ENCODE measurements around the gene FZD8. TPM values are rescaled to one million over a fixed set of nuclear protein-coding genes. Genes with fewer than 3 reads are reported as not detected.

The FZD8 gene
- polyA plus RNA-seq, 1 donor (not counting 4 experiments of a cell fraction or from before 2014, with no cell fraction given): 1.5 TPM

GRCh38 chr10:35674843-35675242, 32.7 kb upstream of the FZD8 start:
- H3K9me3 ChIP-seq (ENCODE audit: control insufficient read depth, low read depth, low read length): no peaks in the 10 kb centered on the region
- no peaks in the 10 kb centered on the region for H3K27me3 ChIP-seq (ENCODE audit: control insufficient read depth, extremely low read depth, insufficient read depth, low read length)
- H3K36me3 ChIP-seq (ENCODE audit: control insufficient read depth in 2 of 2, extremely low read depth in 1 of 2, insufficient read depth in 2 of 2, low read length in 2 of 2): no peaks in the 10 kb centered on the region
- DNase-seq (ENCODE audit: low read depth, low spot score) (no peak), FAIRE-seq (no peak)
- dilution Hi-C loops (cut with MboI; ENCODE audit: extremely low pct_ligation_motif_present, low sequenced_read_pairs): no loop called here
- TF ChIP-seq EZH2 (IDR thresholded peaks at IDR 0.05; ENCODE audit: low read length) (no peak), CTCF (optimal IDR thresholded peaks at IDR 0.05 in 1 of 3, IDR thresholded peaks at IDR 0.05 in 1 of 3, conservative IDR thresholded peaks at IDR 0.05 in 1 of 3; ENCODE audit: extremely low read depth in 1 of 3, insufficient read depth in 2 of 3, low read length in 3 of 3) (no peak)
- H3K4me3 ChIP-seq (ENCODE audit: control insufficient read depth in 2 of 3, extremely low read depth in 1 of 3, insufficient read depth in 2 of 3, low read depth in 1 of 3, low read length in 3 of 3): no peak overlapping the region
- no peaks in the 10 kb centered on the region for H3K4me1 ChIP-seq (ENCODE audit: control insufficient read depth, extremely low read depth, insufficient read depth, low read length)
- H3K27ac ChIP-seq (ENCODE audit: control insufficient read depth, insufficient read depth, low read length): no peak overlapping the region
- no peaks in the 10 kb centered on the region for H3K79me2 ChIP-seq (ENCODE audit: control insufficient read depth, insufficient read depth, low read length)
- H3K9me1 ChIP-seq (ENCODE audit: control insufficient read depth, extremely low read depth, insufficient read depth, low read length): no peaks in the 10 kb centered on the region
- no peak overlapping the region for H3K4me2 ChIP-seq (ENCODE audit: control insufficient read depth, extremely low read depth, insufficient read depth, low read depth, low read length)
- no peaks in the 10 kb centered on the region for H4K20me1 ChIP-seq (ENCODE audit: control insufficient read depth, extremely low read depth, insufficient read depth, low read length)
- no peak overlapping the region for H3K9ac ChIP-seq (ENCODE audit: control insufficient read depth, extremely low read depth, insufficient read depth, low read length)
- no peak overlapping the region for H2AFZ ChIP-seq (ENCODE audit: control insufficient read depth, low read length)

- no peaks in the 10 kb centered on the region for H3K4me1 ChIP-seq (ENCODE audit: control insufficient read depth, extremely low read depth, insufficient read depth, low read length)
- H3K27ac ChIP-seq (ENCODE audit: control insufficient read depth, insufficient read depth, low read length): no peak overlapping the region
- H3K4me2 ChIP-seq (ENCODE audit: control insufficient read depth, extremely low read depth, insufficient read depth, low read depth, low read length): no peak overlapping the region
- peaks cover 4% of the 10 kb centered on the region for H3K9me3 ChIP-seq (ENCODE audit: control insufficient read depth, low read depth, low read length)
- no peaks in the 10 kb centered on the region for H3K36me3 ChIP-seq (ENCODE audit: control insufficient read depth in 2 of 2, extremely low read depth in 1 of 2, insufficient read depth in 2 of 2, low read length in 2 of 2)
- H3K9me1 ChIP-seq (ENCODE audit: control insufficient read depth, extremely low read depth, insufficient read depth, low read length): no peaks in the 10 kb centered on the region
- no peak overlapping the region for H2AFZ ChIP-seq (ENCODE audit: control insufficient read depth, low read length)
- H3K9ac ChIP-seq (ENCODE audit: control insufficient read depth, extremely low read depth, insufficient read depth, low read length): no peak overlapping the region
- TF ChIP-seq CTCF (optimal IDR thresholded peaks at IDR 0.05 in 1 of 3, IDR thresholded peaks at IDR 0.05 in 1 of 3, conservative IDR thresholded peaks at IDR 0.05 in 1 of 3; ENCODE audit: extremely low read depth in 1 of 3, insufficient read depth in 2 of 3, low read length in 3 of 3): no peak
- TF ChIP-seq EZH2 (IDR thresholded peaks at IDR 0.05; ENCODE audit: low read length): no peak
- no peaks in the 10 kb centered on the region for H3K79me2 ChIP-seq (ENCODE audit: control insufficient read depth, insufficient read depth, low read length)
- H4K20me1 ChIP-seq (ENCODE audit: control insufficient read depth, extremely low read depth, insufficient read depth, low read length): no peaks in the 10 kb centered on the region
- H3K4me3 ChIP-seq (ENCODE audit: control insufficient read depth in 2 of 3, extremely low read depth in 1 of 3, insufficient read depth in 2 of 3, low read depth in 1 of 3, low read length in 3 of 3): no peak overlapping the region
- DNase-seq (ENCODE audit: low read depth, low spot score) (no peak), FAIRE-seq (no peak)
- dilution Hi-C loops (cut with MboI; ENCODE audit: extremely low pct_ligation_motif_present, low sequenced_read_pairs): no loop called here
- H3K27me3 ChIP-seq (ENCODE audit: control insufficient read depth, extremely low read depth, insufficient read depth, low read length): no peaks in the 10 kb centered on the region
Measured at GRCh38 chr10:35668865-35669650, 27.0 kb upstream of the FZD8 start.

All from keratinocyte (primary cell).